ENCODE measurements around the gene SPHK2.
"Not testable (repeated sequence)": the region's sequence is repeated elsewhere in the genome, so short reads cannot be mapped to it uniquely, and the experiment has no call there.

The SPHK2 gene

GRCh38 chr19:48618916-48619691, at the start of gene SPHK2, which contains the start of gene RPL18:
SPHK2 (plus strand) TSS chr19:48619506; CDS start chr19:48620515, 1,009 bp downstream.
RPL18 (minus strand) TSS chr19:48619178; CDS start chr19:48619143, 35 bp downstream.
- DNase-seq, result peak; percentile 63

GRCh38 chr19:48569814-48570213, 49.5 kb upstream of the SPHK2 start:
- DNase-seq, result no peak

GRCh38 chr19:48571378-48572162, 47.7 kb upstream of the SPHK2 start:
- DNase-seq, result no peak

GRCh38 chr19:48573163-48573505, 46.2 kb upstream of the SPHK2 start:
- no peak for DNase-seq

- DNase-seq, result no peak
Measured at GRCh38 chr19:48575931-48576622, 43.2 kb upstream of the SPHK2 start.

GRCh38 chr19:48577908-48578307, 41.4 kb upstream of the SPHK2 start:
- not testable (repeated sequence) for DNase-seq

GRCh38 chr19:48578891-48579290, 40.4 kb upstream of the SPHK2 start:
- no peak for DNase-seq

GRCh38 chr19:48582168-48582567, 37.1 kb upstream of the SPHK2 start:
- DNase-seq, result no peak

- DNase-seq, result no peak
Measured at GRCh38 chr19:48587387-48587786, 31.9 kb upstream of the SPHK2 start.

- DNase-seq, result no peak
Measured at GRCh38 chr19:48588670-48589401, 30.5 kb upstream of the SPHK2 start.

GRCh38 chr19:48591021-48591420, 28.3 kb upstream of the SPHK2 start:
- no peak for DNase-seq

GRCh38 chr19:48595171-48595570, 24.1 kb upstream of the SPHK2 start:
- DNase-seq, result no peak

GRCh38 chr19:48595833-48596232, 23.5 kb upstream of the SPHK2 start:
- no peak for DNase-seq

GRCh38 chr19:48596237-48596636, 23.1 kb upstream of the SPHK2 start:
- no peak for DNase-seq

- DNase-seq, result no peak
Measured at GRCh38 chr19:48596679-48597465, 22.4 kb upstream of the SPHK2 start.

- DNase-seq, result no peak
Measured at GRCh38 chr19:48598996-48599700, 20.2 kb upstream of the SPHK2 start.

GRCh38 chr19:48600679-48601417, 18.5 kb upstream of the SPHK2 start:
- DNase-seq, result no peak

- DNase-seq, result no peak
Measured at GRCh38 chr19:48603001-48603400, 16.3 kb upstream of the SPHK2 start.

GRCh38 chr19:48603449-48603848, 15.9 kb upstream of the SPHK2 start:
- DNase-seq, result no peak

- no peak for DNase-seq
Measured at GRCh38 chr19:48603850-48604249, 15.5 kb upstream of the SPHK2 start.
